ENCODE results near the gene RAB22A.

DNA sequence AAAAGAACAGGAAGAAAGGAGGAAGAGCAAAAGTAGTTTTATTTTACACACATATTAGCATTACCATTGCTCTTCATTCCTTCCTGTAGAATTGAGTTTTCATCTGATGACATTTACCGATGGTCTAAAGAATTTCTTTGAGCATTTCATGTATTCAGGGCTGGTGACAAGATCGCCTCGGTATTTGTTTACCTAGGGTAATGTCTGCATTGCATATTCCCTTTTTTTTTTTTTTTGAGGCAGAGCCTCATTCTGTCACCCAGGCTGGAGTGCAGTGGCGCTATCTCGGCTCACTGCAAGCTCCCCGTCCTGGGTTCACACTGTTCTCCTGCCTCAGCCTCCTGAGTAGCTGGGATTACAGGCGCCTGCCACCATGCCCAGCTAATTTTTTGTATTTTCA lies 19.3 kb downstream of the RAB22A start:
- TF ChIP-seq CTCF (optimal IDR thresholded peaks at IDR 0.05 in 1 of 3, IDR thresholded peaks at IDR 0.05 in 1 of 3, conservative IDR thresholded peaks at IDR 0.05 in 1 of 3; ENCODE audit: extremely low read depth in 1 of 3, insufficient read depth in 2 of 3, low read length in 3 of 3) (no peak), EZH2 (IDR thresholded peaks at IDR 0.05; ENCODE audit: low read length) (no peak)

Measured in keratinocyte (primary cell).